HG03095 (cell line): ENCODE data around the gene BSG.
"Not testable (repeated sequence)": the region's sequence is repeated elsewhere in the genome, so short reads cannot be mapped to it uniquely, and the experiment has no call there.

Experiments
- ATAC-seq: cut with Tn5 transposase; IDR thresholded peaks from one replicate; pipeline ENCODE4 v1.9.1; 2021; ENCODE audit warnings: moderate library complexity; ENCODE audit not compliant: unreplicated experiment

BSG gene

GRCh38 chr19:617551-618246 is 45.3 kb downstream of the BSG start:
- ATAC-seq = no peak

- no peak for ATAC-seq
Observed at GRCh38 chr19:618247-618619, 45.8 kb downstream of the BSG start.

- no peak for ATAC-seq
Observed at GRCh38 chr19:618674-619285, 46.4 kb downstream of the BSG start.

- no peak for ATAC-seq
Observed at GRCh38 chr19:619286-620002, 47.0 kb downstream of the BSG start.

GRCh38 chr19:620166-620862 is 47.9 kb downstream of the BSG start:
- ATAC-seq = no peak

- not testable (repeated sequence) for ATAC-seq
Observed at GRCh38 chr19:621191-621590, 48.8 kb downstream of the BSG start.

- no peak for ATAC-seq
Observed at GRCh38 chr19:621819-622218, 49.4 kb downstream of the BSG start.

- ATAC-seq = no peak
Observed at GRCh38 chr19:622666-623065, 50.3 kb downstream of the BSG start.

GRCh38 chr19:623175-623916 is 51.0 kb downstream of the BSG start:
- ATAC-seq = no peak

- ATAC-seq = no peak
Observed at GRCh38 chr19:623974-624373, 51.6 kb downstream of the BSG start.

GRCh38 chr19:624433-625109 is 52.2 kb downstream of the BSG start:
- no peak for ATAC-seq

GRCh38 chr19:625257-625656 is 52.9 kb downstream of the BSG start:
- ATAC-seq = no peak

- ATAC-seq = not testable (repeated sequence)
Observed at GRCh38 chr19:626566-626965, 54.2 kb downstream of the BSG start.

GRCh38 chr19:628168-628567 is 55.8 kb downstream of the BSG start:
- ATAC-seq = no peak

GRCh38 chr19:629515-629914 is 57.1 kb downstream of the BSG start:
- ATAC-seq = not testable (repeated sequence)

- ATAC-seq = no peak
Observed at GRCh38 chr19:629961-630714, 57.7 kb downstream of the BSG start.

GRCh38 chr19:632579-633067 is 60.2 kb downstream of the BSG start:
- ATAC-seq = no peak
